GM12873 (cell line): ENCODE results near the gene ZC3H7A.

ENCODE experiments used
- CTCF ChIP-seq: IDR thresholded peaks from 2 replicates; pipeline ENCODE4 v1.5.1; 2012; ENCODE audit warnings: low read depth, mild to moderate bottlenecking, moderate library complexity, low read length, control low read depth; ENCODE audit not compliant: insufficient read depth; ENCODE audit errors: missing control alignments

The ZC3H7A gene

GRCh38 chr16:11795887-11796226 is 1.2 kb downstream of the ZC3H7A start:
- TF ChIP-seq CTCF: no peak

GRCh38 chr16:11794996-11795886 is 1.8 kb downstream of the ZC3H7A start:
- no peak for TF ChIP-seq CTCF

GRCh38 chr16:11794447-11794846 is 2.6 kb downstream of the ZC3H7A start:
- no peak for TF ChIP-seq CTCF

DNA sequence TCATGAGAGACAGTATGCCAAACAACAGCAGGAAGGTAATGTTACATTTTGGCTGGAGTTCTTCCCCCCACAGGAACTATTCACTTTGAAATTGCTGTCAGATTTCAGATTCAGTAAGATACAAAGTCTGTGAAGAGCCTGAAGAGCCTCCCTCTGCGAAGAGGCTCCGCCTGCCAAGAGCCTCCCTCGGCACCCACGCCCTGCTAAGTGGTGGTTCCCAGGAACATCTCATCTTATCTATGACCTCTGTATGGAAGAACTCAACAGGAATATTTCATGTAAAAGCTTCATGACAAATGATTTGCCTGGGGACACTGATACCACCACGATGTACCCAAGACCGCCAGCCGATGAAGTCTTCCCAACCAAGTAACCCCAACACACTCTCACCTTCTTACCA is 3.2 kb downstream of the ZC3H7A start:
- TF ChIP-seq CTCF: no peak

- no peak for TF ChIP-seq CTCF
These were observed 4.4 kb downstream of the ZC3H7A start for GRCh38 chr16:11792410-11793241.

- no peak for TF ChIP-seq CTCF
These were observed 5.8 kb downstream of the ZC3H7A start for GRCh38 chr16:11791144-11791828.

GRCh38 chr16:11788914-11789313 is 8.1 kb downstream of the ZC3H7A start:
- no peak for TF ChIP-seq CTCF
